IMR-90 (cell line): ENCODE data around the gene ZDHHC14. TPM values are rescaled to one million over a fixed set of nuclear protein-coding genes. Genes with fewer than 3 reads are reported as not detected.

Source experiments
- ATAC-seq: fragments of 200-7000 bp; cut with Tn5 transposase; 2 replicates; pipeline ENCODE4 v1.9.1; 2020; ENCODE audit warnings: low read depth, mild to moderate bottlenecking, moderate library complexity
- BruUV-seq: library from RNA; stranded (reverse); fragments of 400-500 nt; replicated peaks from 2 replicates; lab custom pipeline; 2021; lab: Mats Ljungman, UMichigan
- CTCF ChIA-PET: fragments of 300-600 bp; formaldehyde crosslinking; extraction: SDS; loops from one replicate; lab custom pipeline; 2021; ENCODE audit warnings: antibody characterized with exemption; lab: Yijun Ruan, JAX
- POLR2A ChIA-PET: fragments of 300-600 bp; sonication (Branson Sonifier 250); formaldehyde crosslinking; loops from one replicate; lab custom pipeline; 2022; ENCODE audit warnings: antibody characterized with exemption; ENCODE audit not compliant: unreplicated experiment; lab: Charles Lee
- DNase-seq: peaks from one replicate; pipeline ENCODE4 v3.0.0; 2013
- H2AFZ ChIP-seq: replicated peaks from 2 replicates; pipeline ENCODE3; 2013; ENCODE audit warnings: low read length, mild to moderate bottlenecking; ENCODE audit not compliant: poor library complexity
- H2AK5ac ChIP-seq: 2 replicates; pipeline ENCODE4 v1.6.1; 2013; ENCODE audit warnings: low read depth, low read length, inconsistent platforms
- H2AK9ac ChIP-seq: replicated peaks from 2 replicates; pipeline ENCODE3; 2013; ENCODE audit warnings: mild to moderate bottlenecking, low read depth, low read length, moderate library complexity; ENCODE audit not compliant: poor library complexity
- H2BK120ac ChIP-seq: 2 replicates; pipeline ENCODE4 v1.6.1; 2013; ENCODE audit warnings: low read depth, low read length, inconsistent platforms
- H2BK15ac ChIP-seq: 3 replicates; pipeline ENCODE4 v1.6.1; 2013; ENCODE audit warnings: low read depth, low read length, inconsistent platforms
- H2BK20ac ChIP-seq: 2 replicates; pipeline ENCODE4 v1.6.1; 2013; ENCODE audit warnings: low read depth, mild to moderate bottlenecking, inconsistent platforms, low read length, moderate library complexity
- H2BK5ac ChIP-seq: 2 replicates; pipeline ENCODE4 v1.6.1; 2013; ENCODE audit warnings: mild to moderate bottlenecking, low read depth, low read length, inconsistent platforms; ENCODE audit not compliant: poor library complexity, severe bottlenecking
- H3K14ac ChIP-seq: replicated peaks from 2 replicates; pipeline ENCODE4 v1.6.1; 2013; ENCODE audit warnings: low read depth, low read length, inconsistent platforms
- H3K18ac ChIP-seq: 2 replicates; pipeline ENCODE4 v1.6.1; 2013; ENCODE audit warnings: low read depth, low read length, control low read depth
- H3K23ac ChIP-seq: 2 replicates; pipeline ENCODE4 v1.6.1; 2013; ENCODE audit warnings: low read depth, low read length, inconsistent platforms
- H3K27ac ChIP-seq: 2 replicates; pipeline ENCODE4 v1.5.1; 2013; ENCODE audit warnings: mild to moderate bottlenecking, control low read depth, low read length; ENCODE audit not compliant: insufficient read depth
- H3K27me3 ChIP-seq: 2 replicates; pipeline ENCODE4 v1.6.1; 2013; ENCODE audit warnings: low read length; ENCODE audit not compliant: control insufficient read depth, insufficient read depth
- H3K36me3 ChIP-seq: 2 replicates; pipeline ENCODE4 v1.6.1; 2013; ENCODE audit warnings: low read length, mixed read lengths; ENCODE audit not compliant: control insufficient read depth, insufficient read depth
- H3K4ac ChIP-seq: 2 replicates; pipeline ENCODE4 v1.6.1; 2013; ENCODE audit warnings: low read depth, low read length, inconsistent platforms
- H3K4me1 ChIP-seq: 2 replicates; pipeline ENCODE4 v1.6.1; 2013; ENCODE audit warnings: low read length, mixed read lengths; ENCODE audit not compliant: control insufficient read depth, insufficient read depth
- H3K4me2 ChIP-seq: 2 replicates; pipeline ENCODE4 v1.6.1; 2013; ENCODE audit warnings: low read depth, mild to moderate bottlenecking, control low read depth, low read length, moderate library complexity
- H3K4me3 ChIP-seq: 2 replicates; pipeline ENCODE4 v1.5.1; 2013; ENCODE audit warnings: low read depth, mild to moderate bottlenecking, control low read depth, low read length, moderate library complexity; ENCODE audit not compliant: insufficient read depth
- H3K56ac ChIP-seq: 2 replicates; pipeline ENCODE4 v1.6.1; 2013; ENCODE audit warnings: low read length, inconsistent platforms; ENCODE audit not compliant: insufficient read depth; ENCODE audit errors: extremely low read depth
- H3K79me1 ChIP-seq, 2 experiments: 2 replicates each; pipeline ENCODE4 v1.6.1; 2013; ENCODE audit warnings: low read length in 2 of 2, inconsistent platforms in 1 of 2, low read depth in 1 of 2
- H3K9ac ChIP-seq: 2 replicates; pipeline ENCODE4 v1.6.1; 2013; ENCODE audit warnings: low read depth, low read length, control low read depth
- H3K9me1 ChIP-seq: 2 replicates; pipeline ENCODE4 v1.6.1; 2013; ENCODE audit warnings: low read length, inconsistent platforms; ENCODE audit not compliant: insufficient read depth
- H3K9me3 ChIP-seq: 2 replicates; pipeline ENCODE4 v1.6.1; 2013; ENCODE audit warnings: low read length; ENCODE audit not compliant: control insufficient read depth, insufficient read depth
- H4K20me1 ChIP-seq: 2 replicates; pipeline ENCODE4 v1.6.1; 2013; ENCODE audit warnings: low read length, inconsistent platforms; ENCODE audit not compliant: insufficient read depth
- H4K5ac ChIP-seq: 2 replicates; pipeline ENCODE4 v1.6.1; 2013; ENCODE audit warnings: mild to moderate bottlenecking, low read depth, low read length, control low read depth
- H4K8ac ChIP-seq, 2 experiments: 2 replicates each; pipeline ENCODE4 v1.6.1; 2013; ENCODE audit warnings: low read depth in 2 of 2, low read length in 2 of 2, control low read depth in 1 of 2, inconsistent platforms in 1 of 2
- H4K91ac ChIP-seq: 2 replicates; pipeline ENCODE4 v1.6.1; 2013; ENCODE audit warnings: low read depth, low read length, inconsistent platforms; ENCODE audit not compliant: insufficient read depth
- RFX5 ChIP-seq: IDR thresholded peaks from 2 replicates; pipeline ENCODE4 v1.8.0; 2012; ENCODE audit warnings: low read depth, mild to moderate bottlenecking, low read length, moderate library complexity
- WGBS, 2 experiments: methylation state at CpG; one replicate each; pipeline versions ENCODE4 v1.1.5 to v1.1.7; 2013; ENCODE audit warnings: missing lambda C conversion rate in 2 of 2; ENCODE audit not compliant: insufficient read length in 1 of 2; ENCODE audit errors: extremely low coverage in 2 of 2; 5-methylcytosine and 5-hydroxymethylcytosine counted together
- dilution Hi-C: fragments of 300-500 bp; cut with HindIII; formaldehyde crosslinking; loops from one replicate; pipeline ENCODE4 v1.14.3; 2018; ENCODE audit warnings: low sequenced_read_pairs; ENCODE audit not compliant: unreplicated experiment
- in situ Hi-C: fragments of 300-500 bp; cut with MboI; formaldehyde crosslinking; loops from 3 replicates; pipeline ENCODE4 v1.14.3; 2019; ENCODE audit warnings: low sequenced_read_pairs, inconsistent platforms, mixed read lengths
- intact Hi-C: fragments of 100-400 bp; cut with micrococcal nuclease; formaldehyde crosslinking; loops from 2 replicates; pipeline ENCODE4 v1.10.0; 2022
- polyA plus RNA-seq, 3 experiments: library from polyadenylated mRNA; depleted of rRNA; stranded (reverse); fragments of >200 nt; gene quantifications; 2 replicates each; pipeline ENCODE4 v1.2.3, GENCODE V29; 2012; ENCODE audit warnings: low replicate concordance in 1 of 3
- total RNA-seq: library from RNA; depleted of rRNA; stranded (reverse); fragments of >200 nt; gene quantifications from 2 replicates; pipeline ENCODE4 v1.2.3, GENCODE V29; 2012
- TF ChIP-seq, protein P1 (sequence below): conservative IDR thresholded peaks from 2 replicates; pipeline ENCODE4 v1.5.1; 2012; ENCODE audit warnings: mild to moderate bottlenecking, low read depth, low read length, improper control_type of control experiment

The ZDHHC14 gene
- total and polyA plus RNA-seq, 2 of the 4 experiments (the other 2 are of a cell fraction), result 0.90 to 2.0 TPM

DNA sequence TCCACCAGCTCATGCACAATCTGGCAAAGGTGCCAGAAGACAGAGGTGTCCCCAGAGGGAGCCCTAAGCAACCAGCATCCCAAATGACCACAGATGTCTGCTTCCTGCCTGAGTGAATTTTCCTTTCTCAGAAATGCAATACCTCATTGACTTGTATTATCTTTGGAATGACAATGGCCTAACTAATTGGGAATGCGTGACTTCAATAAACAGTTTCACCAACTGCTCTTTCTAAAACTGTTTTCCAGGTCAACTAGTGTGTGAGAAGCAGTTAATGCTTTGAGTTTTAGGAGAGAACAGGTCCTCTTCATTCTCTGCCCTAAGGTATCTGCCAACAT, 333.1 kb downstream of the ZDHHC14 start:
- peak; percentile 18 for ATAC-seq
- intact Hi-C loops, result no loop called here
- no peak overlapping the region for H2BK5ac ChIP-seq
- peaks cover 14% of the 10 kb centered on the region for H3K9me1 ChIP-seq
- BruUV-seq, result no TSS peak
- ChIA-PET CTCF (no interaction called here), POLR2A (interaction anchor here (0.6 kb wide), 1 partner anchor 345 kb away, joined by 10 read pairs; no protein-coding TSS in a partner anchor)
- no CpG with 5 or more reads among the region's 1 CpG for WGBS, 2 experiments
- in situ Hi-C loops, result no loop called here
- peak overlapping the region; percentile 39 for H4K5ac ChIP-seq
- no peak overlapping the region for H2AFZ ChIP-seq
- no peak overlapping the region for H3K4me3 ChIP-seq
- no peaks in the 10 kb centered on the region for H3K9me3 ChIP-seq
- peaks cover 24% of the 10 kb centered on the region for H3K4me1 ChIP-seq
- H3K18ac ChIP-seq, result peak overlapping the region; percentile 58; the same call in 1 of the 2 replicates
- no peak overlapping the region for H3K23ac ChIP-seq
- H3K79me1 ChIP-seq, result no peaks in the 10 kb centered on the region
- peak overlapping the region; percentile 36 for H2AK5ac ChIP-seq
- H3K27me3 ChIP-seq, result no peaks in the 10 kb centered on the region; the same call in 1 of the 2 replicates
- no peak overlapping the region; a peak in 1 of 4 replicates for H4K8ac ChIP-seq
- H2BK15ac ChIP-seq, result peak overlapping the region; percentile 28; the same call in 1 of the 3 replicates
- no peak overlapping the region for H3K14ac ChIP-seq
- dilution Hi-C loops, result no loop called here
- peak overlapping the region; percentile 64; the same call in 1 of the 2 replicates for H2BK20ac ChIP-seq
- peak; percentile 52 for DNase-seq
- H3K36me3 ChIP-seq, result no peaks in the 10 kb centered on the region
- H2BK120ac ChIP-seq, result no peak overlapping the region; the same call in 1 of the 2 replicates
- H2AK9ac ChIP-seq, result no peak overlapping the region
- H4K20me1 ChIP-seq, result no peaks in the 10 kb centered on the region
- TF ChIP-seq, protein P1, sequence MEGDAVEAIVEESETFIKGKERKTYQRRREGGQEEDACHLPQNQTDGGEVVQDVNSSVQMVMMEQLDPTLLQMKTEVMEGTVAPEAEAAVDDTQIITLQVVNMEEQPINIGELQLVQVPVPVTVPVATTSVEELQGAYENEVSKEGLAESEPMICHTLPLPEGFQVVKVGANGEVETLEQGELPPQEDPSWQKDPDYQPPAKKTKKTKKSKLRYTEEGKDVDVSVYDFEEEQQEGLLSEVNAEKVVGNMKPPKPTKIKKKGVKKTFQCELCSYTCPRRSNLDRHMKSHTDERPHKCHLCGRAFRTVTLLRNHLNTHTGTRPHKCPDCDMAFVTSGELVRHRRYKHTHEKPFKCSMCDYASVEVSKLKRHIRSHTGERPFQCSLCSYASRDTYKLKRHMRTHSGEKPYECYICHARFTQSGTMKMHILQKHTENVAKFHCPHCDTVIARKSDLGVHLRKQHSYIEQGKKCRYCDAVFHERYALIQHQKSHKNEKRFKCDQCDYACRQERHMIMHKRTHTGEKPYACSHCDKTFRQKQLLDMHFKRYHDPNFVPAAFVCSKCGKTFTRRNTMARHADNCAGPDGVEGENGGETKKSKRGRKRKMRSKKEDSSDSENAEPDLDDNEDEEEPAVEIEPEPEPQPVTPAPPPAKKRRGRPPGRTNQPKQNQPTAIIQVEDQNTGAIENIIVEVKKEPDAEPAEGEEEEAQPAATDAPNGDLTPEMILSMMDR, result 0 out of 2 replicates have a peak, but pooled peaks have one; percentile 15
- TF ChIP-seq RFX5, result no peak
- no peak overlapping the region; the same call in 1 of the 2 replicates for H4K91ac ChIP-seq
- H3K27ac ChIP-seq, result peak overlapping the region; percentile 15; the same call in 1 of the 2 replicates
- no peak overlapping the region for H3K4me2 ChIP-seq
- no peak overlapping the region for H3K56ac ChIP-seq
- H3K4ac ChIP-seq, result peak overlapping the region; percentile 36; the same call in 1 of the 2 replicates
- H3K9ac ChIP-seq, result no peak overlapping the region
